ENCODE results near the gene P2RY2.

GRCh38 chr11:73185680-73186293, 32.3 kb upstream of the P2RY2 start:
- TF ChIP-seq CTCF (conservative IDR thresholded peaks at IDR 0.05; ENCODE audit: low read depth in 2 of 2) (no peak), REST (IDR thresholded peaks at IDR 0.05; ENCODE audit: unreplicated experiment) (no peak), EZH2phosphoT487 (IDR thresholded peaks at IDR 0.05; ENCODE audit: unreplicated experiment) (no peak), POLR2AphosphoS5 (IDR thresholded peaks at IDR 0.05; ENCODE audit: low read depth) (no peak), JUNB (IDR thresholded peaks at IDR 0.05; ENCODE audit: unreplicated experiment) (no peak), EZH2 (IDR thresholded peaks at IDR 0.05; ENCODE audit: low read depth, unreplicated experiment) (no peak), CREB1 (CRISPR knock-in tag; IDR thresholded peaks at IDR 0.05; ENCODE audit: low read depth) (no peak), STAT1 (IDR thresholded peaks at IDR 0.05; ENCODE audit: unreplicated experiment) (no peak), ZNF462 (CRISPR knock-in tag; IDR thresholded peaks at IDR 0.05) (no peak), NANOG (IDR thresholded peaks at IDR 0.05; ENCODE audit: borderline replicate concordance) (no peak), ETS1 (IDR thresholded peaks at IDR 0.05) (no peak), ZNF331 (CRISPR knock-in tag; IDR thresholded peaks at IDR 0.05; ENCODE audit: low read depth) (no peak)

Data from GM23338 (cell line).